ENCODE measurements around the gene GPD2. TPM values are rescaled to one million over a fixed set of nuclear protein-coding genes. Genes with fewer than 3 reads are reported as not detected.

The GPD2 gene
- total RNA-seq, 1 experiment from 2014 or later: 32.2 TPM

DNA sequence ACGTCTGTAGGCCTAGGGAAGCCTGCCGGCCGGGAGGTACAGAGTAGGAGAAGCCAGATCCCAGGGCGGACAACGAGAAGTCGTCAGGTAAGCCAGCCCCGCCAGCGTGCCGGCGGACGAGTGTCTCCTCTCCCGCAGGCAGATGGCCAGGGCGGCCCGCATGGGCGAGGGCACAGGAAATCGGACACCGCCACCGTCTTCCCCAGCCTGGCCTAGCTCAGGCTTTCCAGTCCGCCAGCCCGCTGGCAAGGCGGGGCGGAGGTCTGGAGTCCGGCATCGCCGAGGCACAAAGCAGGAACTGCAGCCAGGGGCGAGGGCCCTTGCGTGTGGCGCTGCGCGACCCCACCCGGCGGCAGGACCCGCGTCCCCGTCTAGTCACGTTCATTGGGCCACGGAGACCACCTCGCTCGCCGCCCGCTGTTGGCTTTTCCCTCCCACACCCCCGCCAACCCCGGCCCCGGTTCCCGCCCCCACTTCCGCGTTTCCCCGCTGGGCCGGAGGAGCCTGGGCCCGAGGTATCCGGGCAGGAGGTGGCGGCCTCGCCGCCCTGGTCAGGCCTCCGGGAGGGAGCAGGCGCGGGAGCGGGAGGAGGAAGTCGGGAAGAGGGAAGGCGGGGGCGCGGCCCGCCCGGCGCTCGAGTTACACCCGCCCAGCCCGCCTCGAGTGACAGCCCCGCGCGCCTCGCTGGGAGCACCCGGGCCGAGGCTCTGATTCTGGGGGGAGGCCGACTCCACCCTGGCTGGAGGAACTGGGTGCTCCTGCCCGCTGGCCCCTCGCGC, at the start of gene GPD2 (continued):
- TF ChIP-seq, protein P1, sequence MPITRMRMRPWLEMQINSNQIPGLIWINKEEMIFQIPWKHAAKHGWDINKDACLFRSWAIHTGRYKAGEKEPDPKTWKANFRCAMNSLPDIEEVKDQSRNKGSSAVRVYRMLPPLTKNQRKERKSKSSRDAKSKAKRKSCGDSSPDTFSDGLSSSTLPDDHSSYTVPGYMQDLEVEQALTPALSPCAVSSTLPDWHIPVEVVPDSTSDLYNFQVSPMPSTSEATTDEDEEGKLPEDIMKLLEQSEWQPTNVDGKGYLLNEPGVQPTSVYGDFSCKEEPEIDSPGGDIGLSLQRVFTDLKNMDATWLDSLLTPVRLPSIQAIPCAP (CRISPR knock-in tag; IDR thresholded peaks at IDR 0.05): peak; percentile 63; the same call in 1 of the 2 replicates
- TF ChIP-seq ZNF219 (CRISPR knock-in tag; IDR thresholded peaks at IDR 0.05; ENCODE audit: borderline replicate concordance) (peak; percentile 34; the same call in 1 of the 2 replicates), FOXP1 (CRISPR knock-in tag; IDR thresholded peaks at IDR 0.05; ENCODE audit: borderline replicate concordance) (peak; percentile 68; the same call in 1 of the 2 replicates), ZNF317 (CRISPR knock-in tag; IDR thresholded peaks at IDR 0.05; ENCODE audit: borderline replicate concordance, low read depth) (no peak), ZNF232 (CRISPR knock-in tag; IDR thresholded peaks at IDR 0.05) (peak; percentile 29; the same call in 1 of the 2 replicates), NR2C2 (CRISPR knock-in tag; IDR thresholded peaks at IDR 0.05) (peak; percentile 61; the same call in 1 of the 2 replicates), ZNF138 (CRISPR knock-in tag; conservative IDR thresholded peaks at IDR 0.05) (0 out of 2 replicates have a peak, but pooled peaks have one; percentile 78), RELA (CRISPR knock-in tag; IDR thresholded peaks at IDR 0.05; ENCODE audit: borderline replicate concordance) (no peak), ZNF423 (CRISPR knock-in tag; IDR thresholded peaks at IDR 0.05) (peak; percentile 5; the same call in 1 of the 2 replicates), GABPB1 (CRISPR knock-in tag; IDR thresholded peaks at IDR 0.05) (no peak), GRHL2 (CRISPR knock-in tag; IDR thresholded peaks at IDR 0.05; ENCODE audit: insufficient replicate concordance, severe bottlenecking) (no peak)
- TF ChIP-seq, protein P2, sequence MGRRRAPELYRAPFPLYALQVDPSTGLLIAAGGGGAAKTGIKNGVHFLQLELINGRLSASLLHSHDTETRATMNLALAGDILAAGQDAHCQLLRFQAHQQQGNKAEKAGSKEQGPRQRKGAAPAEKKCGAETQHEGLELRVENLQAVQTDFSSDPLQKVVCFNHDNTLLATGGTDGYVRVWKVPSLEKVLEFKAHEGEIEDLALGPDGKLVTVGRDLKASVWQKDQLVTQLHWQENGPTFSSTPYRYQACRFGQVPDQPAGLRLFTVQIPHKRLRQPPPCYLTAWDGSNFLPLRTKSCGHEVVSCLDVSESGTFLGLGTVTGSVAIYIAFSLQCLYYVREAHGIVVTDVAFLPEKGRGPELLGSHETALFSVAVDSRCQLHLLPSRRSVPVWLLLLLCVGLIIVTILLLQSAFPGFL (CRISPR knock-in tag; IDR thresholded peaks at IDR 0.05; ENCODE audit: borderline replicate concordance): no peak
- TF ChIP-seq, protein P3, sequence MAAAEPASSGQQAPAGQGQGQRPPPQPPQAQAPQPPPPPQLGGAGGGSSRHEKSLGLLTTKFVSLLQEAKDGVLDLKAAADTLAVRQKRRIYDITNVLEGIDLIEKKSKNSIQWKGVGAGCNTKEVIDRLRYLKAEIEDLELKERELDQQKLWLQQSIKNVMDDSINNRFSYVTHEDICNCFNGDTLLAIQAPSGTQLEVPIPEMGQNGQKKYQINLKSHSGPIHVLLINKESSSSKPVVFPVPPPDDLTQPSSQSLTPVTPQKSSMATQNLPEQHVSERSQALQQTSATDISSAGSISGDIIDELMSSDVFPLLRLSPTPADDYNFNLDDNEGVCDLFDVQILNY (CRISPR knock-in tag; IDR thresholded peaks at IDR 0.05): peak; percentile 17
- TF ChIP-seq, protein P4, sequence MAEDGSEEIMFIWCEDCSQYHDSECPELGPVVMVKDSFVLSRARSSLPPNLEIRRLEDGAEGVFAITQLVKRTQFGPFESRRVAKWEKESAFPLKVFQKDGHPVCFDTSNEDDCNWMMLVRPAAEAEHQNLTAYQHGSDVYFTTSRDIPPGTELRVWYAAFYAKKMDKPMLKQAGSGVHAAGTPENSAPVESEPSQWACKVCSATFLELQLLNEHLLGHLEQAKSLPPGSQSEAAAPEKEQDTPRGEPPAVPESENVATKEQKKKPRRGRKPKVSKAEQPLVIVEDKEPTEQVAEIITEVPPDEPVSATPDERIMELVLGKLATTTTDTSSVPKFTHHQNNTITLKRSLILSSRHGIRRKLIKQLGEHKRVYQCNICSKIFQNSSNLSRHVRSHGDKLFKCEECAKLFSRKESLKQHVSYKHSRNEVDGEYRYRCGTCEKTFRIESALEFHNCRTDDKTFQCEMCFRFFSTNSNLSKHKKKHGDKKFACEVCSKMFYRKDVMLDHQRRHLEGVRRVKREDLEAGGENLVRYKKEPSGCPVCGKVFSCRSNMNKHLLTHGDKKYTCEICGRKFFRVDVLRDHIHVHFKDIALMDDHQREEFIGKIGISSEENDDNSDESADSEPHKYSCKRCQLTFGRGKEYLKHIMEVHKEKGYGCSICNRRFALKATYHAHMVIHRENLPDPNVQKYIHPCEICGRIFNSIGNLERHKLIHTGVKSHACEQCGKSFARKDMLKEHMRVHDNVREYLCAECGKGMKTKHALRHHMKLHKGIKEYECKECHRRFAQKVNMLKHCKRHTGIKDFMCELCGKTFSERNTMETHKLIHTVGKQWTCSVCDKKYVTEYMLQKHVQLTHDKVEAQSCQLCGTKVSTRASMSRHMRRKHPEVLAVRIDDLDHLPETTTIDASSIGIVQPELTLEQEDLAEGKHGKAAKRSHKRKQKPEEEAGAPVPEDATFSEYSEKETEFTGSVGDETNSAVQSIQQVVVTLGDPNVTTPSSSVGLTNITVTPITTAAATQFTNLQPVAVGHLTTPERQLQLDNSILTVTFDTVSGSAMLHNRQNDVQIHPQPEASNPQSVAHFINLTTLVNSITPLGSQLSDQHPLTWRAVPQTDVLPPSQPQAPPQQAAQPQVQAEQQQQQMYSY (CRISPR knock-in tag; IDR thresholded peaks at IDR 0.05): peak; percentile 61; the same call in 1 of the 2 replicates
- TF ChIP-seq, protein P5, sequence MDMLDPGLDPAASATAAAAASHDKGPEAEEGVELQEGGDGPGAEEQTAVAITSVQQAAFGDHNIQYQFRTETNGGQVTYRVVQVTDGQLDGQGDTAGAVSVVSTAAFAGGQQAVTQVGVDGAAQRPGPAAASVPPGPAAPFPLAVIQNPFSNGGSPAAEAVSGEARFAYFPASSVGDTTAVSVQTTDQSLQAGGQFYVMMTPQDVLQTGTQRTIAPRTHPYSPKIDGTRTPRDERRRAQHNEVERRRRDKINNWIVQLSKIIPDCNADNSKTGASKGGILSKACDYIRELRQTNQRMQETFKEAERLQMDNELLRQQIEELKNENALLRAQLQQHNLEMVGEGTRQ (CRISPR knock-in tag; IDR thresholded peaks at IDR 0.05): peak; percentile 36; the same call in 1 of the 2 replicates
- TF ChIP-seq, protein P6, sequence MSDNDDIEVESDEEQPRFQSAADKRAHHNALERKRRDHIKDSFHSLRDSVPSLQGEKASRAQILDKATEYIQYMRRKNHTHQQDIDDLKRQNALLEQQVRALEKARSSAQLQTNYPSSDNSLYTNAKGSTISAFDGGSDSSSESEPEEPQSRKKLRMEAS (CRISPR knock-in tag; IDR thresholded peaks at IDR 0.05): peak; percentile 76
- TF ChIP-seq, protein P7, sequence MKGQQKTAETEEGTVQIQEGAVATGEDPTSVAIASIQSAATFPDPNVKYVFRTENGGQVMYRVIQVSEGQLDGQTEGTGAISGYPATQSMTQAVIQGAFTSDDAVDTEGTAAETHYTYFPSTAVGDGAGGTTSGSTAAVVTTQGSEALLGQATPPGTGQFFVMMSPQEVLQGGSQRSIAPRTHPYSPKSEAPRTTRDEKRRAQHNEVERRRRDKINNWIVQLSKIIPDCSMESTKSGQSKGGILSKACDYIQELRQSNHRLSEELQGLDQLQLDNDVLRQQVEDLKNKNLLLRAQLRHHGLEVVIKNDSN (CRISPR knock-in tag; IDR thresholded peaks at IDR 0.05): peak; percentile 20; the same call in 1 of the 2 replicates
- TF ChIP-seq, protein P8, sequence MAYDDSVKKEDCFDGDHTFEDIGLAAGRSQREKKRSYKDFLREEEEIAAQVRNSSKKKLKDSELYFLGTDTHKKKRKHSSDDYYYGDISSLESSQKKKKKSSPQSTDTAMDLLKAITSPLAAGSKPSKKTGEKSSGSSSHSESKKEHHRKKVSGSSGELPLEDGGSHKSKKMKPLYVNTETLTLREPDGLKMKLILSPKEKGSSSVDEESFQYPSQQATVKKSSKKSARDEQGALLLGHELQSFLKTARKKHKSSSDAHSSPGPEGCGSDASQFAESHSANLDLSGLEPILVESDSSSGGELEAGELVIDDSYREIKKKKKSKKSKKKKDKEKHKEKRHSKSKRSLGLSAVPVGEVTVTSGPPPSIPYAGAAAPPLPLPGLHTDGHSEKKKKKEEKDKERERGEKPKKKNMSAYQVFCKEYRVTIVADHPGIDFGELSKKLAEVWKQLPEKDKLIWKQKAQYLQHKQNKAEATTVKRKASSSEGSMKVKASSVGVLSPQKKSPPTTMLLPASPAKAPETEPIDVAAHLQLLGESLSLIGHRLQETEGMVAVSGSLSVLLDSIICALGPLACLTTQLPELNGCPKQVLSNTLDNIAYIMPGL (CRISPR knock-in tag; IDR thresholded peaks at IDR 0.05): peak; percentile 69; the same call in 1 of the 2 replicates
- TF ChIP-seq, protein P9, sequence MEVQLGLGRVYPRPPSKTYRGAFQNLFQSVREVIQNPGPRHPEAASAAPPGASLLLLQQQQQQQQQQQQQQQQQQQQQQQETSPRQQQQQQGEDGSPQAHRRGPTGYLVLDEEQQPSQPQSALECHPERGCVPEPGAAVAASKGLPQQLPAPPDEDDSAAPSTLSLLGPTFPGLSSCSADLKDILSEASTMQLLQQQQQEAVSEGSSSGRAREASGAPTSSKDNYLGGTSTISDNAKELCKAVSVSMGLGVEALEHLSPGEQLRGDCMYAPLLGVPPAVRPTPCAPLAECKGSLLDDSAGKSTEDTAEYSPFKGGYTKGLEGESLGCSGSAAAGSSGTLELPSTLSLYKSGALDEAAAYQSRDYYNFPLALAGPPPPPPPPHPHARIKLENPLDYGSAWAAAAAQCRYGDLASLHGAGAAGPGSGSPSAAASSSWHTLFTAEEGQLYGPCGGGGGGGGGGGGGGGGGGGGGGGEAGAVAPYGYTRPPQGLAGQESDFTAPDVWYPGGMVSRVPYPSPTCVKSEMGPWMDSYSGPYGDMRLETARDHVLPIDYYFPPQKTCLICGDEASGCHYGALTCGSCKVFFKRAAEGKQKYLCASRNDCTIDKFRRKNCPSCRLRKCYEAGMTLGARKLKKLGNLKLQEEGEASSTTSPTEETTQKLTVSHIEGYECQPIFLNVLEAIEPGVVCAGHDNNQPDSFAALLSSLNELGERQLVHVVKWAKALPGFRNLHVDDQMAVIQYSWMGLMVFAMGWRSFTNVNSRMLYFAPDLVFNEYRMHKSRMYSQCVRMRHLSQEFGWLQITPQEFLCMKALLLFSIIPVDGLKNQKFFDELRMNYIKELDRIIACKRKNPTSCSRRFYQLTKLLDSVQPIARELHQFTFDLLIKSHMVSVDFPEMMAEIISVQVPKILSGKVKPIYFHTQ (CRISPR knock-in tag; IDR thresholded peaks at IDR 0.05): no peak; the same call in 1 of the 2 replicates
- TF ChIP-seq, protein P10, sequence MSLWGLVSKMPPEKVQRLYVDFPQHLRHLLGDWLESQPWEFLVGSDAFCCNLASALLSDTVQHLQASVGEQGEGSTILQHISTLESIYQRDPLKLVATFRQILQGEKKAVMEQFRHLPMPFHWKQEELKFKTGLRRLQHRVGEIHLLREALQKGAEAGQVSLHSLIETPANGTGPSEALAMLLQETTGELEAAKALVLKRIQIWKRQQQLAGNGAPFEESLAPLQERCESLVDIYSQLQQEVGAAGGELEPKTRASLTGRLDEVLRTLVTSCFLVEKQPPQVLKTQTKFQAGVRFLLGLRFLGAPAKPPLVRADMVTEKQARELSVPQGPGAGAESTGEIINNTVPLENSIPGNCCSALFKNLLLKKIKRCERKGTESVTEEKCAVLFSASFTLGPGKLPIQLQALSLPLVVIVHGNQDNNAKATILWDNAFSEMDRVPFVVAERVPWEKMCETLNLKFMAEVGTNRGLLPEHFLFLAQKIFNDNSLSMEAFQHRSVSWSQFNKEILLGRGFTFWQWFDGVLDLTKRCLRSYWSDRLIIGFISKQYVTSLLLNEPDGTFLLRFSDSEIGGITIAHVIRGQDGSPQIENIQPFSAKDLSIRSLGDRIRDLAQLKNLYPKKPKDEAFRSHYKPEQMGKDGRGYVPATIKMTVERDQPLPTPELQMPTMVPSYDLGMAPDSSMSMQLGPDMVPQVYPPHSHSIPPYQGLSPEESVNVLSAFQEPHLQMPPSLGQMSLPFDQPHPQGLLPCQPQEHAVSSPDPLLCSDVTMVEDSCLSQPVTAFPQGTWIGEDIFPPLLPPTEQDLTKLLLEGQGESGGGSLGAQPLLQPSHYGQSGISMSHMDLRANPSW (CRISPR knock-in tag; conservative IDR thresholded peaks at IDR 0.05; ENCODE audit: low read depth): 0 out of 2 replicates have a peak, but pooled peaks have one; percentile 83
